HG02678 (cell line): ENCODE results near the gene PACRG.

Source experiments
- ATAC-seq: cut with Tn5 transposase; IDR thresholded peaks from one replicate; pipeline ENCODE4 v1.9.1; 2021; ENCODE audit warnings: mild to moderate bottlenecking, moderate library complexity; ENCODE audit not compliant: unreplicated experiment

Gene PACRG

DNA sequence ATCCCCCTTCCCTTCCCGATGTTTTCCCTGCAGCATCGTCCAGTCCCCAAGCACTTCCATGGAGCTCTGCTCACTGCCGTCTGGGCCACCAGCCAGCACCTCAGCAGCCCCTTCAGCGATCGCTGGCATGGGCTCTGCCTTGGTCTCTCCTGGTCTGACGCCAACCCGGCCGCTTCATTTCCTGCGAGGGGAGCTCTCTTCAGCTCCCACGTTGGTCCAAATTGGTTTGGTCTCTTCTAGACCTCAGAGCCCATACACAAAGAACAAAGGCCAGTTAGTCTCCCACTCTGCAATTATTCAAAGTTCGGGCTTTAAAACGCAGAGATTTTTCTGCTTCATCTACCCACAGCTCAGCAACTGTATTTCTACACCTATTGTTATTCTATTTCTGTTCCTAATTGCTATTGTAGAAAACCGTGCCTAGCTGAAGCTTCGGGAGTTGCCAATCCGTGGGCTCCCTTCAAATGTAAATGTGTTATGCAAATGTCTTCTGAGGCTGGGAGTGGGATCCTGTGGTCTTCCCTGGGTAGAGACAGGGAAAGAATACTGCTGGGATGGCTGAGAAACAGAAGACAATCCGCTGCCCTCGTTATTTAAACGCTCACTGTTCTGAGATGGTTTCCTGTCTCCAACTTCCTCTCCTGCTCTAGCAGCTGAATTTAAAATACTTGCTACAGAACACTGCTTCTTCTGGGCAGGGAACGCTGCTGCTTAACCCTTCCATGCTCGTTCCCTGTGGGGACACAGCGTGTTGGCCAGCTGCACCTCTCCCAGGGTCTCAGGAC, 532.5 kb downstream of the PACRG start:
- ATAC-seq: no peak

- ATAC-seq: no peak
Observed at GRCh38 chr6:163260911-163261310, 533.1 kb downstream of the PACRG start.

- ATAC-seq: no peak
Observed at GRCh38 chr6:163261361-163261760, 533.6 kb downstream of the PACRG start.

DNA sequence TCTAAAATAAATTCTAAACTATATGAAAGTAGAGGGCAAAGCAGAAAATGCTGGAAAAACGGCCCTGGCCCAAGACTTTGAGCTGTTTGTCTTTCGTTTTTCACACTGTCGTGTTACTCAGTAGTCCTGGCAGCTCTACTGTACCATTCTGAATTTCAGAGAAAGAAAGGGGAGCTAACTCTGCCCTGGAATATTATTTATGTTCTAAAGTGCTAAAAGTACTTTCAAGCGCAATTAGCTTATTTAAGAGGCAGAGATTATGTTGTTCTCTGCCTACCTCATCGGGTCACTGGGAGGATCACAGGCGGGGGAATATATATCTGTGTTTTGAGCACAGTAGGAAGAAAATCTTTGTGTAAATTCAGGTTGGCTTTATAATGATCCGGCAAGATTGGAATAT, 534.3 kb downstream of the PACRG start:
- no peak for ATAC-seq

DNA sequence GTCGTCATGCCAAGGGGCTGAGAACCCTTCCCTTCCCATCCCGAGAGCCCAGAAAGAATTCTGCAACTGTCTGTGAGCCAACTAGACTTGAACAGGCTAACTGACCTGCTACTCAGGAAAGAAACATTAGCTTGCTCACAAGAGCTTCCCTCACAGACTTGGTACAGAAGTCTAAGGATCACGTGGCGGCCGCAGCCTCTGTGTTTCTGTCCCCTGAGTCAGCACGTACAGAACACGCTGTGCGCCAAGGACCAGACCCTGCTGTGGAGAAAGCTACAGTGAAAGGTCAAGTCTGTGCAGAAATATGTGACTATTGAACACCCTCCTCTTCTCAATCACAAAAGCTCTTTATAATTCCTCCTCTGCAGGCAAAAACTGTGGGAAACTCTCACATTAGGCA, 535.4 kb downstream of the PACRG start:
- ATAC-seq: no peak

- ATAC-seq: no peak
Observed at GRCh38 chr6:163263998-163264661, 536.4 kb downstream of the PACRG start.

DNA sequence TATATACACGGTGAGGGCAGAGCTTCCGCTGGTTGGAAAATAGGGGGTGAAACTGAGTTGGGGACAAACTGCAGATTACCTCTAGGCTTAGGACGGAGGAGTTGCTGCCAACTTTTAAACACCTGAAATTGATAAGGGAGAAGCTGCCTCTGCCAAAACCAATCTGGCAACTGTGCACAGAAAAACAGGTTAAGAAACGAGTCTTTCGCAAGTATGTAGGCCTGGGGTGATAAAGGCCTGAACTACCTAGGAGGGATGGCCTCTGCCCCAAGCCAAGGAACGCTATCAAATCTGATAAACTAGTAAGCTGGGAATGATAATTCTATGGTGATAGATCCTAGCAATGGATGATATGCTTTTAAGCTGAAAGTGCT, 536.9 kb downstream of the PACRG start:
- no peak for ATAC-seq

DNA sequence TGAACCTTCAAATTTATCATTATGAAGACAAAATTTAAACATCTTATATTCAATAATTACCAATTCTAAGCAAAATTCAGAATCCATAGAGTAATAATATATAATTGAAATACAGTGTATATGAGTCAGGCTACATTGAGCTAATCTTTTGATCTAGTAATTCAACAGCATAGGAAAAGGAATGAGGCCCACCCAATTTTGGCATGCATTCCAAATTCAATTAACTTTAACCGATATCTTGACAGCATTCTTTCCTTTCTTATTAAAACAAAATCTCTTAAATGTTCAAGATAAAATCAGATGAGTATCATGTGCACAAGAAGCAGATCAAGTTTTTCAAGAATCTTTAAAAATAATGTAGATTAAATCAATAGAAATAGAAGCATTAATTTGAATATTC, 553.9 kb downstream of the PACRG start:
- ATAC-seq: no peak

- ATAC-seq: no peak
Observed at GRCh38 chr6:163282672-163283071, 554.9 kb downstream of the PACRG start.

- ATAC-seq: no peak
Observed at GRCh38 chr6:163284151-163284550, 556.4 kb downstream of the PACRG start.

GRCh38 chr6:163285691-163286090, 557.9 kb downstream of the PACRG start:
- ATAC-seq: no peak

DNA sequence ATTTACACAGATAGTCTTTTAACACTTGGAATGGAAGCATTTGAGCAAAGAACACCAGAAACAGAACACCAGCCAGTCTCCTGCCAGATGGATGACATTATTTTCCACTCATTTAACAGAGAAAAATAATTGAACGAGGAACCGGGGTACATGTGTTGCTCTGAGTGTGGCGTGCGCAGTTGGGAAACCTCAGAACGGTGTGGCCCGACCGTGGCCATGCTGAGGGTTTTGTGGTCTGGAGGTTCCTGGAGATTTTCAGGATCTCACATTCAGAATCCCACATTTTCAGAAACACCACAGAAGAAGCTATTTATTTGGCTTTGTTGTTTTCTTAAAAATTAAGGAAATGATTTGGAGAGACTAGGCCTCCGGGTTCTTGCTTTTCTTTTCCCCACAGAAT, 559.9 kb downstream of the PACRG start:
- ATAC-seq: no peak

DNA sequence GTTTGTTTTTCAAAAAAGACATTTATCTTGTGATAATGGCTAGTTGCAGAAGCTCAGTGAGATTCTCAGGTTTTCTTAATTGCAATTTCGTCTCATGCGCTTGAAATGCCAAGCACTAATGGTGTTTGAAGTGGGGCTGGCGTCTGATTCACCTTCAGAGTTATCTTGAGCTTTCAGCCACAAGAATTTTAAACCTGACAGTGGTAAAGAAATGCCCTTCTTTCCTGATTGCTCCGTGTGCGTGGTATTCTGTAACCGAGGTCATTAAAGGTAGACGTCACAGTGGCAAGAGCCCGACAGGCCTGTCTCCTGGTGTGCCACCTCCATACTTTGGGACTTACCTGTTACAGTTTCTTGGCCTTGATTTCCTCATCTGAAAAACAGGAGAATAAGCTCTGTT, 560.3 kb downstream of the PACRG start:
- no peak for ATAC-seq

DNA sequence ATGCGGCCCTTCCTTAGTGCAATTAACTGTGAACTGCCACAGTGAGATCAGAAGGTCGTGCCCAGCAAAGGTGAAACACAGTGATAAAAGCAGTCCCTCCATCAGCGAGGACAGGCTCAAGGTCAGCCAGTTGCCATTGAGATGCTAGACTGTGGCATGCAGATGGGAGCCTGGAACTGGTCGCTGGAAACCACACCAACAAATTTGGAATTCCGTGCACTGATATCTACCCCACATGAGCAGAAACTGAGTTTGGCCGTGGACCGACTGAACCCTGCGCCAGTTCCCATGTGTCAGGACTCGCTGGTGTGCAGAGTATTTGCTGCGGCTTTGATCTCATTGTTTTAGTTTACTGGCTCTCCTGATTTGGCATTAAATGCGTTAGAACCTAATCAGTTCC, 561.1 kb downstream of the PACRG start:
- ATAC-seq: no peak

- no peak for ATAC-seq
Observed at GRCh38 chr6:163289447-163289846, 561.7 kb downstream of the PACRG start.

DNA sequence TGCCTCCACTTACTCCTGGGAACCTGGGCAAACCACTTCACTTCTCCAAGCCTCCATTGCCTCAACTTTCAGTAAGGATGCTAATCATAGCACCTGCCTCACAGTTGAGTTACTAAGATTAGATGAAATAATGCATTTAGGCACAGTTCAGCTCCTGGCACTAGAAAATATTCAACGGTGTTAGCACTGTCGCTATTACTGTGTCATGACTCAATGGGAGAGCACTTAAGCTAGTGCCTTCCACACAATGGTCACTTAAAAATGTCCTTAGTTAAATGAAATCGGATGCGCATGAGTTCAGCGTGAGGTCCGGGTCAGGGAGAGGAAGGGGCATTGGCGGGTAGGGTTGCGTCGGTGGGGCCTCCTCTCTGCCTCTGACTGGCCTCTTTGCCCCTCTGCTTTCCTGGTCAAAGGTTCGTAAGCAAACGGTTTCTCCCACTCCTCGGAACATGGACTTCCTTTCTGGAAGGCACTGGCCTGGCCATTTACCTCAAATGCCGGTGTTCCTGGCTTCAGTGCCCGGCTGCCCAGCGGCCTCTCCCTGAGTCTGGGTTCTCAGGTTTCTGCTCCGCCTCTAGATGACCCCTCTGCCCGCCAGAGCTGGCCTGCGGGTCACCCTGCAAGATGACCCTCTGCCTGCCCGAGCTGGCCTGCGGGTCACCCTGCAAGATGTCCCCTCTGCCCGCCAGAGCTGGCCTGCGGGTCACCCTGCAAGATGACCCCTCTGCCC, 562.9 kb downstream of the PACRG start:
- no peak for ATAC-seq

DNA sequence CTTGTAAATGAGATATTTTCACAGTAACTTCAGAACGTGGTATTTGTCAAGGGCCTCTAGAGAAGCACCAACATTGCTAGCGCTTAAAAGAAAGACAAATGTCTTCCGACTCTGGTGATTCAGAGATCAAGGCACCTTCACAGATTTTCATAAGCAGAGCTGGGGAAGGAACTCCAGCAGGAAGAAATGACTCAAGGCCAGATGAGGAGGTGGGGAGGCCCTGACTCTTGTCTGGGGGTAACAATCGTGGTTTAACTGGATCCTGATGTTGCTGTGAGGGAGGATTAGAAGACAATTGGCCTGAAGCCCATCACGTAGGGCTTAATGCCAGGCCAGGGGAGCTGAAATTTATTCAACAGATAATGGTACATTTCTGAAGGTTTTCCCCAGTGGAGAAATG, 563.8 kb downstream of the PACRG start:
- no peak for ATAC-seq

GRCh38 chr6:163293286-163293685, 565.5 kb downstream of the PACRG start:
- ATAC-seq: no peak

- ATAC-seq: no peak
Observed at GRCh38 chr6:163294734-163295133, 567.0 kb downstream of the PACRG start.

- no peak for ATAC-seq
Observed at GRCh38 chr6:163296835-163297519, 569.2 kb downstream of the PACRG start.

DNA sequence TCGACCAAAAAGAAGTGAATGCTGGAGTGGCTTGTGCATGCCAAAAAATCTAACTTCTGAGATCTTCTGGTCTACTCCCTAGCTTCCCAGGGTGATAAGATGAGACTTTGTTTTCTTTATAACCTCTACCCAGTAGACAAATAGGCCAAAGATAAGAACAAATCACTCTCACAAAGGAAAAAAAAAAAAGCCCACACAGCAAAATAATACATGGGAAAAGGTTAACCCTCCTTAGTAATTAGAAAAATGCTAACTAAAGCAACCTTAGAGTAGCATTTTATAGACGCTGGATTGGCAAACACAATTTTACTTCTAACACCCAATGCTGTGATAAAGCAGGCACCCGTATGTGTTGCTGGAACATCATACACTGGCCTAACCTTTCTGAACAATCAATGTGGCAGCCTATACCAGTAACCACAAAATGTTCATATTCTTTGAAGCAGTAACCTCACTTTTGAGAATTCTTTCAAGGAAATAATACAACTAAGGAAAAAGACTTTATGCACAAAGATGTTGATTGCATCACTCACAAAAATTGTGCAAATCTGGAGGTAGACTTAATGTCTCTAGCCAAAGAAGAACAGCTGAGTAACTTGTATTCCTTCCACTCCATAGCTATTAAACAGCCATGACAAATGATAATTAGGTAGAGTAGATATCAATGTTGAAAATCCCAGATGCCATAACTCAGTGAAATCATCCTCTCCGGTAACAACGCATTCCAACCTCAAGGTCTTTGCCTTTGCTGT, 570.5 kb downstream of the PACRG start:
- ATAC-seq: no peak
